Common myeloid progenitor, CD34-positive (primary cell): ENCODE data around the gene BCL6.

Source experiments
- CTCF ChIA-PET: fragments of 350-600 bp; sonication (Branson Sonifier 250); formaldehyde crosslinking; loops from one replicate; lab custom pipeline; 2021; ENCODE audit warnings: antibody characterized with exemption; lab: Charles Lee
- POLR2A ChIA-PET: fragments of 350-600 bp; sonication (Branson Sonifier 250); formaldehyde crosslinking; loops from one replicate; lab custom pipeline; 2021; ENCODE audit warnings: antibody characterized with exemption; lab: Charles Lee
- DNase-seq, 3 donors: peaks; one replicate each; pipeline versions ENCODE4 v3.0.0 to v3.0.0-alpha.2; 2013
- H3K27ac ChIP-seq, 2 experiments: 1 replicate in 1 of 2; 2 replicates in 1 of 2; pipeline ENCODE4 v1.7.0; 2013; ENCODE audit warnings: inconsistent platforms in 2 of 2, low read length in 2 of 2, mild to moderate bottlenecking in 2 of 2, low read depth in 1 of 2, moderate library complexity in 1 of 2; ENCODE audit not compliant: severe bottlenecking in 2 of 2, insufficient read depth in 1 of 2, poor library complexity in 1 of 2
- H3K27me3 ChIP-seq, 5 experiments: replicated peaks in 2 of 5; 1 replicate in 3 of 5; 2 replicates in 2 of 5; pipeline versions ENCODE4 v1.6.1 to v1.7.0; 2013; ENCODE audit warnings: low read length in 4 of 5, mild to moderate bottlenecking in 2 of 5, moderate library complexity in 2 of 5, inconsistent platforms in 1 of 5; ENCODE audit not compliant: insufficient read depth in 5 of 5, control insufficient read depth in 4 of 5
- H3K36me3 ChIP-seq, 4 experiments: 1 replicate in 2 of 4; 2 replicates in 2 of 4; pipeline versions ENCODE4 v1.6.1 to v1.7.0; 2013; ENCODE audit warnings: low read length in 3 of 4, control low read depth in 1 of 4, mild to moderate bottlenecking in 1 of 4; ENCODE audit not compliant: control insufficient read depth in 4 of 4, insufficient read depth in 4 of 4
- H3K4me1 ChIP-seq, 4 experiments: 1 replicate in 3 of 4; 2 replicates in 1 of 4; pipeline versions ENCODE4 v1.6.1 to v1.7.1; 2013; ENCODE audit warnings: low read length in 3 of 4, mild to moderate bottlenecking in 3 of 4, control low read depth in 1 of 4, inconsistent platforms in 1 of 4, moderate library complexity in 1 of 4; ENCODE audit not compliant: control insufficient read depth in 4 of 4, insufficient read depth in 4 of 4; ENCODE audit errors: control extremely low read depth in 1 of 4
- H3K4me3 ChIP-seq, 7 experiments: 1 replicate in 4 of 7; 2 replicates in 3 of 7; pipeline versions ENCODE4 v1.5.1 to v1.7.0; 2013; ENCODE audit warnings: mild to moderate bottlenecking in 7 of 7, low read length in 6 of 7, moderate library complexity in 6 of 7, inconsistent platforms in 2 of 7, low read depth in 2 of 7, control low read depth in 1 of 7; ENCODE audit not compliant: insufficient read depth in 4 of 7, control insufficient read depth in 1 of 7; ENCODE audit errors: extremely low read depth in 1 of 7
- H3K9me3 ChIP-seq, 5 experiments: 1 replicate in 4 of 5; 2 replicates in 1 of 5; pipeline versions ENCODE4 v1.6.1 to v1.7.1; 2013; ENCODE audit warnings: low read length in 4 of 5, mild to moderate bottlenecking in 2 of 5, inconsistent platforms in 1 of 5, low read depth in 1 of 5, moderate library complexity in 1 of 5; ENCODE audit not compliant: control insufficient read depth in 4 of 5, insufficient read depth in 2 of 5; ENCODE audit errors: control extremely low read depth in 1 of 5
- WGBS: methylation state at CpG from one replicate; pipeline ENCODE4 v1.1.5; 2013; ENCODE audit not compliant: insufficient coverage; 5-methylcytosine and 5-hydroxymethylcytosine counted together

The BCL6 gene

GRCh38 chr3:187743195-187744141, 1.8 kb downstream of the BCL6 start:
- Histone ChIP-seq H3K27me3 (no peaks in the 10 kb centered on the region), H3K9me3 (no peaks in the 10 kb centered on the region), H3K4me1 (peaks cover 21 to 84% (median 59%) of the 10 kb centered on the region in 4 experiments), H3K4me3 (peak overlapping the region; percentile 54 to 98 (median 91)), H3K27ac (peak overlapping the region in 1 of 2 experiments; percentile 100), H3K36me3 (no peaks in the 10 kb centered on the region)
- CTCF ChIA-PET: interaction anchor here (0.6 to 9.2 kb wide), 9 partner anchors 237 to 1230 kb away, joined by 3 to 139 read pairs (median 3); no protein-coding TSS in a partner anchor
- 0% methylated on average over 28 of the region's 45 CpGs for WGBS
- POLR2A ChIA-PET: interaction anchor here (0.5 to 0.6 kb wide), 3 partner anchors 265 to 1401 kb away, joined by 3 read pairs; no protein-coding TSS in a partner anchor
- DNase-seq: peak in 2 of 3 donors; percentile 43 to 62

DNA sequence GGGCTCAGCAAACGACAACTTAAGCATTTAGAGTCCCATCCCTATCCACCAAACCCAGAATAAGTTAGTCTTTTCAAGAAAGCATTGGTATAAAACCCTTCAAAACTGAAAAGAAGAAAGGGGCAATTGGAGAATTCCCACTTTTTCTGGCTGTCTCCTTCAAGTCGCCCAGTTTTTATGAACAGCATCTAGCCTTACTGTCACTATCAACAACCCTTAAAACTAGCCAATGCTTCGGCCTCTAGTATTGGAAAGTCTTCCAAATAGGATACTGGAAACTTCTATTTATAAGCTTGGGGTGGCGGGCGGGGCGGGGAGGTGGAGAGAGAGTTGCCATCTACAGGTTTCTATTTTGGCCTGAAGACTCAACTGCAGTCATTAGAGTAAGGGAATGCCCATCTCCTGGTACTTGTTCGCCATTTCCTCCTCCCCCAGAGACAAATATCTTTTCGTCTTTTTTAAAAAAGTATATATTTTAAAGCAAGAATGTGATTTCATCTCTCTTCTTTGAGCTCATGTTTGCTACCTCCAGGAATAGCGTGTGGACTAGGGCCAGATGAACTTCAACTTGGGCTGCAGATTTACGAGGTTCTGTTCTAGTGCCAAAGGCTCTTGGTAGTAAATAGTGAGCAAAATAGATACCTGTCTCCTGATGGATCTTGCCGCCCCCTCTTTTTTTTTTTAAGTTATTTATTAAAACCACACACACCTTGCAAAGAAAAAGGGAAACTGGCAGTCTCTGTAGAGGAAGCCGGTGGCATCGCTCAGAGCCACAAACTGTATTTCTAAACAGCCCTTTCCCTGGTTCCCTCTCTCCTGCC, 2.7 kb downstream of the BCL6 start:
- DNase-seq: peak in 2 of 3 donors; percentile 84 to 88
- H3K27ac ChIP-seq: peak overlapping the region in 1 of 2 experiments; percentile 43
- CTCF ChIA-PET: interaction anchor here (0.6 to 9.2 kb wide), 8 partner anchors 238 to 1212 kb away, joined by 3 to 139 read pairs (median 3); no protein-coding TSS in a partner anchor
- POLR2A ChIA-PET: interaction anchor here (0.6 kb wide), 1 partner anchor 832 kb away, joined by 3 read pairs; no protein-coding TSS in a partner anchor
- no peaks in the 10 kb centered on the region for H3K36me3 ChIP-seq
- peak overlapping the region in 6 of 7 experiments; percentile 36 to 98 (median 69) for H3K4me3 ChIP-seq
- 0% methylated on average over 1 of the region's 13 CpGs for WGBS
- peaks cover 19 to 87% (median 63%) of the 10 kb centered on the region in 4 experiments for H3K4me1 ChIP-seq
- H3K9me3 ChIP-seq: no peaks in the 10 kb centered on the region
- H3K27me3 ChIP-seq: no peaks in the 10 kb centered on the region

GRCh38 chr3:187741403-187742350, 3.6 kb downstream of the BCL6 start:
- no peaks in the 10 kb centered on the region for H3K36me3 ChIP-seq
- peak; percentile 76 to 86 (median 85) for DNase-seq
- ChIA-PET POLR2A (no interaction called here), CTCF (interaction anchor here (0.6 to 9.8 kb wide), 32 partner anchors 10 to 1407 kb away, joined by 3 to 332 read pairs (median 4); no protein-coding TSS in a partner anchor)
- H3K27me3 ChIP-seq: peaks cover 0 to 1% (median 0%) of the 10 kb centered on the region in 5 experiments
- H3K4me1 ChIP-seq: peaks cover 19 to 87% (median 70%) of the 10 kb centered on the region in 4 experiments
- WGBS: under 1% methylated on average over 25 of the region's 35 CpGs
- peak overlapping the region; percentile 15 to 99 (median 86) for H3K4me3 ChIP-seq
- H3K9me3 ChIP-seq: no peaks in the 10 kb centered on the region
- H3K27ac ChIP-seq: peak overlapping the region in 1 of 2 experiments; percentile 38

DNA sequence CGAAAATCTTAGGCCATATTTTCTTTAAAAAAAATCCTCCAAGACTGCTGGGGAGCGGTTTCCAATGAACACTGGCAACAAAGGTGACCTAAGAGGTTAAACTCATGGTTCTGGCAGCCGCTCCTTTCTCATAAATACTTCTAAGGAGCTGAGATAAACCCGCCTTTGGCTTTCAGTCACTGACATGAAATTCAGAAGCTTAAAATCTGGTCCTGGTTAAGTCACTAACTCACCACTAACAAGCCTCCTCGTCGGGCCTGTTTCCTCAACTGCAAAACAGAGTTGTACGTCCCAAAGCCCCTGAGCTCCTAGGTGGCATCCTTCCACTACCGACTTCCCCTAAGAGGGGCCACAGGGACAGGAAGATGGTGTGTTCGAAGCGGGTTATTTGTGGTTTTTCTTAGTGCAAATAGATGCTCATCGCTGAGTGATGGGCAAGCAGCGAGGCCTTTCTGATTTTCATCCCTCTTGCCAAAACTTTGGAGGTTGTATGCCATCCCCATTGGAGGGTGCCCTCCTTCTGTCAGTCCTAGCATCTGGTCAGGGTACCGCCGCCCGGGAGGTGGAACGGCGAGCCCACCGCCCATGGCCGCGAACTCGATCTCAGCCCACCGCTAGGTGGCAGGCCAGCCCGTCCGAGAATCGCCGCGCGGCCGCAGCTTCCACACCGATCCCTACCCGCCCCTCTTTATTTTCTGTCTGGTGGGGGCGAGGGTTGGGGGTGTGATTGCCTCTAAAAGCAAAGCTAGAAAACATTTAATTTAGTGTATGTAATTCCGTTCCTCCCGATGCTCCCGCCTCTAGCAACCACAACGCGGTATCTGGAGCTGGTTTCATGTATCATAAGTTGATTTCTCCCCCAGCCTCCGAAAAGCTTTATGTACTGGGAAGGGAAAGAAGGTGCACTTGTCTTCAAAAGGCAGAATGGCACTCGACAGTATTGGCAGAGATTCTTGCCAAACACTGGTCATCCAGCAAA, 4.6 kb downstream of the BCL6 start:
- POLR2A ChIA-PET: interaction anchor here (0.6 to 1.0 kb wide), 4 partner anchors 105 to 539 kb away, joined by 3 to 7 read pairs (median 4); no protein-coding TSS in a partner anchor
- H3K36me3 ChIP-seq: no peaks in the 10 kb centered on the region
- H3K27me3 ChIP-seq: peaks cover 0 to 3% (median 1%) of the 10 kb centered on the region in 5 experiments
- H3K4me3 ChIP-seq: peak overlapping the region; percentile 35 to 99 (median 86)
- peaks cover 19 to 84% (median 71%) of the 10 kb centered on the region in 4 experiments for H3K4me1 ChIP-seq
- CTCF ChIA-PET: interaction anchor here (0.6 to 9.8 kb wide), 60 partner anchors 9 to 1426 kb away, joined by 3 to 332 read pairs (median 3); no protein-coding TSS in a partner anchor
- H3K27ac ChIP-seq: peak overlapping the region in 1 of 2 experiments; percentile 29
- WGBS: under 1% methylated on average over 32 of the region's 39 CpGs
- DNase-seq: peak in 2 of 3 donors; percentile 62 to 65
- no peaks in the 10 kb centered on the region for H3K9me3 ChIP-seq

DNA sequence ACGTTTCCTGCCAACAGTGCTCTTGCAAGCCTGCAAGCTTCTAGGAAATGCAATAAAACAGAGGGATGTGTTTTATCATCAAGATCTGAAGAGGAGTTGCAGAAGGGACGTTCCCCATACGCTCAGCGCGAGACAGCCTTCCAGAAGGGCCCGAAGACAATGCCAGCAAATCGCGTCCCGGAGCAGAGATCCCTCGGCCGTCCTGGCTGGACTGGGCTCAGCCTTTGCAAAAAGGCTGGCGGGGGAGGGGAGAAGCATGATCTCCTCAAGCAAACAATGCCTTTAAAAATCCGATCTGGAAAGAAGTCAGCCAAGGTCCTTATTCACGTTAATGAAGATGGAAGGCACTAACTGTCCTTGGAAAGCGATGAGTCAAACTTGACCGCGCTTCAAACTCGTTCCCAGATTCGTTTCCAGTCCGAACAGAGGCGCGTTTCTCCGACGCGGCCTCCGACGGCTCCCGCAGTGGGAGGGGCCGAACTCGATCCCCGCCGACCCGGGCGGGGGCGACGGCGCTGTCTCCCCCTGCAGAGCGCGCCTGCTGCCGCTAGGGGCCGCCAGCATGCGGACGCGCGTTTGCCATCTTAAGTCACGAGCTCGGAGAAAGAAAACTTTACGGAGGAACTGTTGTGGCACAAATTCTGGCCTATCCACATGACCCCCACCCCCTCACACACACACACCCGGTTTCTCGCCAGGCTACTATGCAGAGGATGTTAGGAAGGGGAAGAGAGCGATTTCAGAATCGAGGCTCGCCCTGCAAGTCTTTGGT, 5.5 kb downstream of the BCL6 start:
- ChIA-PET CTCF (interaction anchor here (0.7 to 9.8 kb wide), 61 partner anchors 7 to 1528 kb away, joined by 3 to 332 read pairs (median 4); no protein-coding TSS in a partner anchor), POLR2A (interaction anchor here (0.6 to 1.0 kb wide), 2 partner anchors 106 to 415 kb away, joined by 3 to 7 read pairs; no protein-coding TSS in a partner anchor)
- no peaks in the 10 kb centered on the region for H3K9me3 ChIP-seq
- peaks cover 19 to 83% (median 69%) of the 10 kb centered on the region in 4 experiments for H3K4me1 ChIP-seq
- under 1% methylated on average over 38 of the region's 53 CpGs for WGBS
- H3K36me3 ChIP-seq: no peaks in the 10 kb centered on the region
- peak overlapping the region in 1 of 2 experiments; percentile 29 for H3K27ac ChIP-seq
- H3K4me3 ChIP-seq: peak overlapping the region; percentile 46 to 99 (median 86)
- peaks cover 0 to 6% (median 1%) of the 10 kb centered on the region in 5 experiments for H3K27me3 ChIP-seq
- peak; percentile 86 to 90 (median 90) for DNase-seq
